MM.1S (cell line): ENCODE measurements around the gene ATF7.

Source experiments
- CTCF ChIP-seq: fragments of 300-600 bp; sonication (generic); IDR thresholded peaks from 2 replicates; pipeline ENCODE4 v1.5.1; 2016; ENCODE audit warnings: antibody characterized with exemption, low read length, mixed read lengths
- EZH2 ChIP-seq: fragments of 300-600 bp; sonication (generic); optimal IDR thresholded peaks from 2 replicates; pipeline ENCODE3; 2017; ENCODE audit warnings: low read depth, mild to moderate bottlenecking, antibody characterized with exemption, low read length, mixed read lengths
- EZH2phosphoT487 ChIP-seq: fragments of 300-600 bp; sonication (generic); IDR thresholded peaks from 2 replicates; pipeline ENCODE4 v1.6.1; 2018; ENCODE audit warnings: antibody characterized with exemption, low read length

DNA sequence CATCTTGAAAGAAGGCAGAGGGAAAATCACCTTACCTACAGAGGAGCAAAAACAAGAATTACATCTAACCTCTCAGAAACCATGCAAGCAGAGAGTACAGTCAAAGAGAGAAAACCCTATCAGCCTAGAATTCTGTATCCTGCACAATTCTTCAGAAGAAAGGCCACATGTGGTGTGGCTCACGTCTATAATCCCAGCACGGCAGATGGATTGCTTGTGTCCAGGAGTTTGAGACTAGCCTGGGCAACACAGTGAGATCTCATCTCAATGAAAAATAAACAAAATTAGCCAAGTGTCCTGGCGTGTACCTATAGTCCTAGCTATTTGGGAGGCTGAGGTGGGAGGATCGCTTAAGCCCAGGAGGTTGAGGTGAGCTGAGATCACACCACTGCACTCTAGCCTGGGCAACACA is 48.2 kb downstream of the ATF7 start:
- TF ChIP-seq CTCF (no peak), EZH2 (no peak), EZH2phosphoT487 (no peak)
